ENCODE data around the gene CLSTN2.

CLSTN2 gene

GRCh38 chr3:140334132-140334929, 399.3 kb downstream of the CLSTN2 start:
- no peaks in the 10 kb centered on the region for H3K36me3 Mint-ChIP-seq (ENCODE audit: low read depth)
- H3K27me3 Mint-ChIP-seq (ENCODE audit: low read depth): peaks cover 5% of the 10 kb centered on the region
- H3K9me3 Mint-ChIP-seq: no peaks in the 10 kb centered on the region
- H3K4me1 Mint-ChIP-seq (ENCODE audit: low read depth): no peaks in the 10 kb centered on the region
- no peak overlapping the region for H3K27ac Mint-ChIP-seq
- no peak overlapping the region for H3K4me3 Mint-ChIP-seq

GRCh38 chr3:140336465-140336864, 401.5 kb downstream of the CLSTN2 start:
- Mint-ChIP-seq H3K27ac (no peak overlapping the region), H3K4me3 (no peak overlapping the region), H3K9me3 (no peaks in the 10 kb centered on the region), H3K4me1 (ENCODE audit: low read depth) (no peaks in the 10 kb centered on the region), H3K36me3 (ENCODE audit: low read depth) (no peaks in the 10 kb centered on the region), H3K27me3 (ENCODE audit: low read depth) (peaks cover 5% of the 10 kb centered on the region)

- no peaks in the 10 kb centered on the region for H3K4me1 Mint-ChIP-seq (ENCODE audit: low read depth)
- H3K36me3 Mint-ChIP-seq (ENCODE audit: low read depth): no peaks in the 10 kb centered on the region
- H3K4me3 Mint-ChIP-seq: no peak overlapping the region
- H3K9me3 Mint-ChIP-seq: no peaks in the 10 kb centered on the region
- no peaks in the 10 kb centered on the region for H3K27me3 Mint-ChIP-seq (ENCODE audit: low read depth)
- H3K27ac Mint-ChIP-seq: no peak overlapping the region
These were observed 403.9 kb downstream of the CLSTN2 start for GRCh38 chr3:140338916-140339315.

DNA sequence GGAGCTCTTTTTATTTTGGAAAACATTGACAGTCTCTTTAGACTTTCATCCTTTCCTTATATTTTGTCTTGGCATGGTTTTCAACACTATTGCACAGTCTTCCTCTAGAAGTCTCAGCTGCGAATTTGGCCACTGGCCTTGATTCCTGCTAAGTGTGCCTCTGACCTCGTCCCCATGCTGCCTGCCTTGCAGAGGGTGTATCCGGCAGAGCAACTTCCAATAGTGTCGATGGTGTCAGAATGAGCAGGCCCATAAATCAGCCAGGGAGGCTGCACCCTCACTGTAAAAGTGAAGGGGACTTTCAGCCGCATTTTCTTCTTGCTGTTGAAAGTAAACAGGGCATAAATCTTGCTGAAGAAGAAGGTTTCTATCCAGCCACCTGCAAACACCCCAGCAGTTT, 406.2 kb downstream of the CLSTN2 start:
- H3K4me1 Mint-ChIP-seq (ENCODE audit: low read depth): no peaks in the 10 kb centered on the region
- H3K36me3 Mint-ChIP-seq (ENCODE audit: low read depth): no peaks in the 10 kb centered on the region
- H3K27me3 Mint-ChIP-seq (ENCODE audit: low read depth): no peaks in the 10 kb centered on the region
- H3K9me3 Mint-ChIP-seq: no peaks in the 10 kb centered on the region
- H3K27ac Mint-ChIP-seq: no peak overlapping the region
- no peak overlapping the region for H3K4me3 Mint-ChIP-seq

GRCh38 chr3:140341817-140342403, 406.9 kb downstream of the CLSTN2 start:
- Mint-ChIP-seq H3K36me3 (ENCODE audit: low read depth) (no peaks in the 10 kb centered on the region), H3K27ac (no peak overlapping the region), H3K4me3 (no peak overlapping the region)

GRCh38 chr3:140342668-140343067, 407.7 kb downstream of the CLSTN2 start:
- Mint-ChIP-seq H3K4me3 (no peak overlapping the region), H3K9me3 (no peaks in the 10 kb centered on the region), H3K27me3 (ENCODE audit: low read depth) (no peaks in the 10 kb centered on the region), H3K27ac (no peak overlapping the region), H3K4me1 (ENCODE audit: low read depth) (no peaks in the 10 kb centered on the region), H3K36me3 (ENCODE audit: low read depth) (no peaks in the 10 kb centered on the region)

More at GRCh38 chr3:140341817-140342403, 406.9 kb downstream of the CLSTN2 start:
- H3K9me3 Mint-ChIP-seq: no peaks in the 10 kb centered on the region
- no peaks in the 10 kb centered on the region for H3K4me1 Mint-ChIP-seq (ENCODE audit: low read depth)
- no peaks in the 10 kb centered on the region for H3K27me3 Mint-ChIP-seq (ENCODE audit: low read depth)

- Mint-ChIP-seq H3K9me3 (peaks cover 4% of the 10 kb centered on the region), H3K4me3 (no peak overlapping the region), H3K36me3 (ENCODE audit: low read depth) (no peaks in the 10 kb centered on the region), H3K4me1 (ENCODE audit: low read depth) (no peaks in the 10 kb centered on the region), H3K27me3 (ENCODE audit: low read depth) (no peaks in the 10 kb centered on the region), H3K27ac (no peak overlapping the region)
These were observed 408.5 kb downstream of the CLSTN2 start for GRCh38 chr3:140343211-140344081.

- H3K9me3 Mint-ChIP-seq: peaks cover 10% of the 10 kb centered on the region
- no peaks in the 10 kb centered on the region for H3K27me3 Mint-ChIP-seq (ENCODE audit: low read depth)
- no peak overlapping the region for H3K4me3 Mint-ChIP-seq
- no peaks in the 10 kb centered on the region for H3K36me3 Mint-ChIP-seq (ENCODE audit: low read depth)
- no peak overlapping the region for H3K27ac Mint-ChIP-seq
- H3K4me1 Mint-ChIP-seq (ENCODE audit: low read depth): no peaks in the 10 kb centered on the region
These were observed 409.1 kb downstream of the CLSTN2 start for GRCh38 chr3:140344082-140344454.

- Mint-ChIP-seq H3K9me3 (peaks cover 17% of the 10 kb centered on the region), H3K27me3 (ENCODE audit: low read depth) (no peaks in the 10 kb centered on the region), H3K4me1 (ENCODE audit: low read depth) (no peaks in the 10 kb centered on the region), H3K36me3 (ENCODE audit: low read depth) (no peaks in the 10 kb centered on the region), H3K27ac (no peak overlapping the region), H3K4me3 (no peak overlapping the region)
These were observed 409.7 kb downstream of the CLSTN2 start for GRCh38 chr3:140344601-140345205.

DNA sequence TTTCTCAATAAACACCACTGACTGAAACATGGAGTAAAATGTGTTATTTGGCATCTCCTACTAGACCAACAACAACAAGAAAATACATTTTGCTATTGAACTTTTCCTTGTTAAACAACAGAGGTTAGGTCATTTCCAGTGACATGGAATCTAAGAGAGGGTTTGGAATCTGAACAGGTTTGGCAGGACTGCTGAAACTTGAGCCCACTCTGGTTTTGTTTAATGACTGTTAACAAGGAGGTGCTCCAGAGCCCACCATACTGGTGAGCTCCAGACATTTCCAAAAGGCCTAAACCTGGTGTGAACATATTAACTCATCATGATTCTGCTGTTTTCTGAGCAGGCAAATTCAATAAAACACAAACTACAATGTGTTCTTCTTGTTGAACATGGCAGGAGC, 412.2 kb downstream of the CLSTN2 start:
- peaks cover 20% of the 10 kb centered on the region for H3K9me3 Mint-ChIP-seq
- H3K4me3 Mint-ChIP-seq: no peak overlapping the region
- no peaks in the 10 kb centered on the region for H3K36me3 Mint-ChIP-seq (ENCODE audit: low read depth)
- no peaks in the 10 kb centered on the region for H3K4me1 Mint-ChIP-seq (ENCODE audit: low read depth)
- H3K27ac Mint-ChIP-seq: no peak overlapping the region
- H3K27me3 Mint-ChIP-seq (ENCODE audit: low read depth): no peaks in the 10 kb centered on the region

- no peaks in the 10 kb centered on the region for H3K4me1 Mint-ChIP-seq (ENCODE audit: low read depth)
- H3K36me3 Mint-ChIP-seq (ENCODE audit: low read depth): no peaks in the 10 kb centered on the region
- no peak overlapping the region for H3K27ac Mint-ChIP-seq
- H3K4me3 Mint-ChIP-seq: no peak overlapping the region
- peaks cover 20% of the 10 kb centered on the region for H3K9me3 Mint-ChIP-seq
- H3K27me3 Mint-ChIP-seq (ENCODE audit: low read depth): no peaks in the 10 kb centered on the region
These were observed 415.0 kb downstream of the CLSTN2 start for GRCh38 chr3:140349938-140350337.

- peaks cover 20% of the 10 kb centered on the region for H3K9me3 Mint-ChIP-seq
- H3K27ac Mint-ChIP-seq: no peak overlapping the region
- H3K4me1 Mint-ChIP-seq (ENCODE audit: low read depth): no peaks in the 10 kb centered on the region
- H3K4me3 Mint-ChIP-seq: no peak overlapping the region
- no peaks in the 10 kb centered on the region for H3K27me3 Mint-ChIP-seq (ENCODE audit: low read depth)
- H3K36me3 Mint-ChIP-seq (ENCODE audit: low read depth): no peaks in the 10 kb centered on the region
These were observed 416.5 kb downstream of the CLSTN2 start for GRCh38 chr3:140351466-140351865.

GRCh38 chr3:140355481-140355880, 420.5 kb downstream of the CLSTN2 start:
- no peaks in the 10 kb centered on the region for H3K9me3 Mint-ChIP-seq
- no peaks in the 10 kb centered on the region for H3K4me1 Mint-ChIP-seq (ENCODE audit: low read depth)
- H3K36me3 Mint-ChIP-seq (ENCODE audit: low read depth): no peaks in the 10 kb centered on the region
- no peak overlapping the region for H3K27ac Mint-ChIP-seq
- H3K27me3 Mint-ChIP-seq (ENCODE audit: low read depth): no peaks in the 10 kb centered on the region
- H3K4me3 Mint-ChIP-seq: no peak overlapping the region

- Mint-ChIP-seq H3K27me3 (ENCODE audit: low read depth) (no peaks in the 10 kb centered on the region), H3K4me3 (no peak overlapping the region), H3K9me3 (no peaks in the 10 kb centered on the region), H3K36me3 (ENCODE audit: low read depth) (no peaks in the 10 kb centered on the region), H3K4me1 (ENCODE audit: low read depth) (no peaks in the 10 kb centered on the region), H3K27ac (no peak overlapping the region)
These were observed 423.7 kb downstream of the CLSTN2 start for GRCh38 chr3:140358686-140359085.
